ENCODE measurements around the gene YPEL4.

GRCh38 chr11:57637626-57638004, 12.1 kb downstream of the YPEL4 start:
- TF ChIP-seq CTCF (IDR thresholded peaks at IDR 0.05 in 2 of 3, conservative IDR thresholded peaks at IDR 0.05 in 1 of 3; ENCODE audit: borderline replicate concordance in 1 of 3, insufficient read depth in 1 of 3, low read depth in 2 of 3, low read length in 2 of 3) (no peak), REST (IDR thresholded peaks at IDR 0.05; ENCODE audit: low read depth) (no peak), ZNF274 (IDR thresholded peaks at IDR 0.05; ENCODE audit: low read depth, low read length) (no peak), EZH2 (IDR thresholded peaks at IDR 0.05) (no peak), ZFX (IDR thresholded peaks at IDR 0.05) (no peak), POLR2A (IDR thresholded peaks at IDR 0.05; ENCODE audit: borderline replicate concordance, extremely low read depth, insufficient read depth, insufficient read length) (no peak), ZBTB33 (IDR thresholded peaks at IDR 0.05; ENCODE audit: extremely low read depth, insufficient replicate concordance, low read length) (no peak)

Measured in HCT116 (cell line).